Esophagus (tissue), 2 donors: Measurements from ENCODE around the gene OR51B4. TPM values are rescaled to one million over a fixed set of nuclear protein-coding genes. Genes with fewer than 3 reads are reported as not detected.
"Not testable (repeated sequence)": the region's sequence is repeated elsewhere in the genome, so short reads cannot be mapped to it uniquely, and the experiment has no call there.

Experiments used
- H3K27ac ChIP-seq, 2 donors: one replicate each; pipeline ENCODE4 v1.5.1; 2013; ENCODE audit warnings: low read depth in 2 of 2, mild to moderate bottlenecking in 2 of 2, inconsistent platforms in 1 of 2, low read length in 1 of 2, moderate library complexity in 1 of 2
- H3K27me3 ChIP-seq, 2 donors: one replicate each; pipeline ENCODE4 v1.6.1; 2013; ENCODE audit warnings: low read length in 2 of 2, control low read depth in 1 of 2, mild to moderate bottlenecking in 1 of 2; ENCODE audit not compliant: insufficient read depth in 2 of 2, control insufficient read depth in 1 of 2
- H3K36me3 ChIP-seq, 2 donors: one replicate each; pipeline ENCODE4 v1.6.1; 2013; ENCODE audit warnings: low read length in 1 of 2; ENCODE audit not compliant: control insufficient read depth in 2 of 2, insufficient read depth in 2 of 2
- H3K4me1 ChIP-seq, 2 donors: one replicate each; pipeline ENCODE4 v1.6.1; 2013; ENCODE audit warnings: low read length in 1 of 2; ENCODE audit not compliant: control insufficient read depth in 2 of 2, insufficient read depth in 2 of 2
- H3K4me3 ChIP-seq, 2 donors: one replicate each; pipeline ENCODE4 v1.5.1; 2013; ENCODE audit warnings: low read length in 2 of 2, mild to moderate bottlenecking in 2 of 2, low read depth in 1 of 2, moderate library complexity in 1 of 2
- H3K9me3 ChIP-seq, 2 donors: one replicate each; pipeline ENCODE4 v1.6.1; 2013; ENCODE audit warnings: mild to moderate bottlenecking in 2 of 2, low read depth in 1 of 2, low read length in 1 of 2, moderate library complexity in 1 of 2; ENCODE audit not compliant: control insufficient read depth in 2 of 2, insufficient read depth in 1 of 2
- WGBS, 2 donors: extraction: QIAGEN DNeasy Blood & Tissue Kit; methylation state at CpG; one replicate each; pipeline ENCODE4 v1.1.7; 2013; 5-methylcytosine and 5-hydroxymethylcytosine counted together
- polyA plus RNA-seq, 2 donors: library from polyadenylated mRNA; stranded (reverse); fragments of 200-250 nt; gene quantifications; one replicate each; pipeline ENCODE4 v1.2.3, GENCODE V29; 2013
- donor health status: healthy with polysubstance abuse.
- donor health status: Bipolar disorder and iron deficiency.

The OR51B4 gene
- polyA plus RNA-seq, 2 donors: not detected

- Histone ChIP-seq H3K27ac (no peak overlapping the region), H3K4me3 (no peak overlapping the region), H3K36me3 (no peaks in the 10 kb centered on the region), H3K4me1 (no peaks in the 10 kb centered on the region), H3K27me3 (no peaks in the 10 kb centered on the region), H3K9me3 (no peaks in the 10 kb centered on the region)
- 36 to 55% methylated on average over 1 of the region's 1 CpG for WGBS, 2 donors
Measured at GRCh38 chr11:5335170-5335569, 33.4 kb upstream of the OR51B4 start.

GRCh38 chr11:5324197-5324596 is 22.5 kb upstream of the OR51B4 start, which contains the start of gene OR51B2:
Gene OR51B2, minus strand, starts transcription at chr11:5324297. Its CDS starts 0 bp downstream, at chr11:5324297.
- H3K4me1 ChIP-seq: no peaks in the 10 kb centered on the region
- WGBS, 2 donors: 59 to 70% methylated on average over 3 of the region's 3 CpGs

GRCh38 chr11:5317292-5317691 is 15.5 kb upstream of the OR51B4 start:
- Histone ChIP-seq H3K4me3 (no peak overlapping the region), H3K36me3 (no peaks in the 10 kb centered on the region), H3K9me3 (no peaks in the 10 kb centered on the region), H3K27me3 (no peaks in the 10 kb centered on the region), H3K27ac (no peak overlapping the region), H3K4me1 (no peaks in the 10 kb centered on the region)
- WGBS, 2 donors: 51 to 60% methylated on average over 5 of the region's 5 CpGs

More at GRCh38 chr11:5324197-5324596, 22.5 kb upstream of the OR51B4 start, which contains the start of gene OR51B2:
- Histone ChIP-seq H3K36me3 (no peaks in the 10 kb centered on the region), H3K27me3 (no peaks in the 10 kb centered on the region), H3K9me3 (peaks cover 0 to 3% of the 10 kb centered on the region in 2 donors), H3K4me3 (no peak within 1 kb of the TSS), H3K27ac (no peak within 1 kb of the TSS)

GRCh38 chr11:5313326-5314023 is 11.7 kb upstream of the OR51B4 start:
- H3K27ac ChIP-seq, H3K36me3 ChIP-seq, H3K9me3 ChIP-seq, H3K4me1 ChIP-seq, H3K27me3 ChIP-seq, H3K4me3 ChIP-seq: not testable (repeated sequence)
- 74 to 77% methylated on average over 3 of the region's 3 CpGs for WGBS, 2 donors

GRCh38 chr11:5310423-5310822 is 8.7 kb upstream of the OR51B4 start:
- Histone ChIP-seq H3K27me3 (no peaks in the 10 kb centered on the region), H3K4me3 (no peak overlapping the region), H3K27ac (no peak overlapping the region), H3K36me3 (no peaks in the 10 kb centered on the region), H3K9me3 (no peaks in the 10 kb centered on the region), H3K4me1 (no peaks in the 10 kb centered on the region)
- 93 to 96% methylated on average over 1 of the region's 1 CpG for WGBS, 2 donors

GRCh38 chr11:5307256-5308019 is 5.7 kb upstream of the OR51B4 start:
- H3K36me3 ChIP-seq: no peaks in the 10 kb centered on the region
- H3K9me3 ChIP-seq: no peaks in the 10 kb centered on the region
- no peak overlapping the region for H3K4me3 ChIP-seq
- H3K27me3 ChIP-seq: no peaks in the 10 kb centered on the region
- 48 to 62% methylated on average over 2 of the region's 2 CpGs for WGBS, 2 donors
- no peak overlapping the region for H3K27ac ChIP-seq
- no peaks in the 10 kb centered on the region for H3K4me1 ChIP-seq

- no peaks in the 10 kb centered on the region for H3K36me3 ChIP-seq
- H3K27ac ChIP-seq: no peak overlapping the region
- H3K4me3 ChIP-seq: no peak overlapping the region
- WGBS, 2 donors: 79 to 89% methylated on average over 1 of the region's 1 CpG
- H3K27me3 ChIP-seq: no peaks in the 10 kb centered on the region
- H3K4me1 ChIP-seq: no peaks in the 10 kb centered on the region
- H3K9me3 ChIP-seq: no peaks in the 10 kb centered on the region
Measured at GRCh38 chr11:5304046-5304445, 2.3 kb upstream of the OR51B4 start.

- H3K27ac ChIP-seq: no peak overlapping the region
- H3K9me3 ChIP-seq: no peaks in the 10 kb centered on the region
- no peaks in the 10 kb centered on the region for H3K36me3 ChIP-seq
- H3K4me3 ChIP-seq: no peak overlapping the region
- WGBS, 2 donors: 69 to 70% methylated on average over 5 of the region's 5 CpGs
- no peaks in the 10 kb centered on the region for H3K27me3 ChIP-seq
- H3K4me1 ChIP-seq: no peaks in the 10 kb centered on the region
Measured at GRCh38 chr11:5303626-5304025, 1.9 kb upstream of the OR51B4 start.

- WGBS, 2 donors: 61 to 64% methylated on average over 3 of the region's 3 CpGs
- Histone ChIP-seq H3K27me3 (no peaks in the 10 kb centered on the region), H3K4me3 (no peak overlapping the region), H3K9me3 (no peaks in the 10 kb centered on the region), H3K36me3 (no peaks in the 10 kb centered on the region), H3K4me1 (no peaks in the 10 kb centered on the region), H3K27ac (no peak overlapping the region)
Measured at GRCh38 chr11:5300251-5300650, 1.5 kb downstream of the OR51B4 start.
